ENCODE results near the gene PRICKLE1. TPM values are rescaled to one million over a fixed set of nuclear protein-coding genes. Genes with fewer than 3 reads are reported as not detected.

PRICKLE1 gene
- total and polyA plus RNA-seq, 9 of the 15 experiments (the other 6 are each of a cell fraction or from before 2014, with no cell fraction given) = 0.22 to 0.85 (median 0.31) TPM

DNA sequence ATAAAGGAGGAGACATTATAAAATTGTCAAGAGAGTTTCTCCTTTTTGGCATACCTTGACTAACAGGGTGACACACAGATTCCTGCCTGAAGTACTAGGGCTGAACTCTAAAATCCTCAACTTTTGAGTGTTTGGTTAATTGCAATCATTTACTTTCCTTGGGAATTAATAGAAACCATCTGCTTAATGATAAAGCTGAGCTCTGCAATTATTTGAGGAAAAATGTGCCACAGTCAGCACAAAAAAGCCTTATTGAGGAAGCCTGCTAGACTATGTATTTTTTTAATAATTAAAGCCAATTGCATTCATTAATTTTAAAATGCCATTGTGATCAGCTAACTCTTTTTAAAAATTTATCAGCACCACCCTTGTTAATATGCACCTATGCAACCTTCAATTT lies 38.7 kb downstream of the PRICKLE1 start:
- H3K79me2 ChIP-seq (ENCODE audit: control insufficient read depth, insufficient read depth, low read length) = no peaks in the 10 kb centered on the region
- no peaks in the 10 kb centered on the region; a peak in 1 of 5 replicates for H3K4me1 ChIP-seq (replicated peaks in 1 of 2; ENCODE audit: control insufficient read depth in 2 of 2, insufficient read depth in 2 of 2, low read length in 2 of 2)
- in situ Hi-C loops (cut with MboI) = loop anchor here (25.0 kb wide), 1 partner anchor 413 kb away; the partner anchor contains the start of gene GXYLT1

More for the DNA sequence above, 38.7 kb downstream of the PRICKLE1 start:
- no peak for ATAC-seq
- POLR2A ChIA-PET = no interaction called here
- Histone ChIP-seq H3K9me3 (replicated peaks; ENCODE audit: control insufficient read depth, insufficient read depth, low read depth, low read length) (no peaks in the 10 kb centered on the region), H3K4me2 (ENCODE audit: insufficient read depth, low read length) (no peak overlapping the region), H3K9me1 (ENCODE audit: control insufficient read depth, insufficient read depth, low read length) (no peaks in the 10 kb centered on the region), H3K36me3 (ENCODE audit: control insufficient read depth, insufficient read depth, low read length) (no peaks in the 10 kb centered on the region), H4K20me1 (replicated peaks; ENCODE audit: control insufficient read depth, insufficient read depth, low read length) (0 out of 2 replicates have a peak, but pooled peaks cover 3% of the 10 kb centered on the region), H2AFZ (ENCODE audit: low read depth, low read length) (no peak overlapping the region), H3K27ac (ENCODE audit: extremely low read depth, low read depth, low read length) (no peak overlapping the region), H3K27me3 (ENCODE audit: control insufficient read depth in 2 of 2, insufficient read depth in 2 of 2, low read length in 2 of 2) (peaks cover 3 to 16% of the 10 kb centered on the region in 2 experiments; a peak in 2 of 5 replicates), H3K4me3 (no peak overlapping the region), H3K9ac (ENCODE audit: insufficient read depth in 1 of 2, low read depth in 2 of 2, low read length in 2 of 2) (no peak overlapping the region)
- DNase-seq (ENCODE audit: extremely low read depth in 1 of 4, low spot score in 3 of 4) = no peak
- TF ChIP-seq ZNF77 (CRISPR knock-in tag; IDR thresholded peaks at IDR 0.05) (no peak), TRIM24 (IDR thresholded peaks at IDR 0.05) (no peak), ZNF311 (CRISPR knock-in tag; IDR thresholded peaks at IDR 0.05) (no peak), HBP1 (CRISPR knock-in tag; IDR thresholded peaks at IDR 0.05) (no peak), SOX6 (IDR thresholded peaks at IDR 0.05) (no peak), ZNF316 (IDR thresholded peaks at IDR 0.05) (peak; percentile 52; the same call in 1 of the 2 replicates), FOXO4 (CRISPR knock-in tag; IDR thresholded peaks at IDR 0.05) (no peak), MAFK (IDR thresholded peaks at IDR 0.05; ENCODE audit: low read length) (peak; percentile 67), CCNT2 (IDR thresholded peaks at IDR 0.05; ENCODE audit: borderline replicate concordance, extremely low read depth, insufficient read length, low read depth, low read length) (no peak), MXD1 (CRISPR knock-in tag; IDR thresholded peaks at IDR 0.05; ENCODE audit: borderline replicate concordance, poor library complexity, severe bottlenecking) (no peak), MAFF (IDR thresholded peaks at IDR 0.05; ENCODE audit: low read length) (peak; percentile 58), PREB (CRISPR knock-in tag; IDR thresholded peaks at IDR 0.05) (no peak)
- BruUV-seq (replicated peaks) = no TSS peak
- CTCF ChIA-PET (ENCODE audit: low intra/inter-chr PET ratio) = no interaction called here
- intact Hi-C loops (cut with micrococcal nuclease) = no loop called here
- FAIRE-seq = no peak
